SJSA1 (cell line): ENCODE data around the gene GPBAR1. TPM values are rescaled to one million over a fixed set of nuclear protein-coding genes. Genes with fewer than 3 reads are reported as not detected.
A peak's percentile ranks its signal among the peaks of the same experiment; 100 is the strongest.

ENCODE experiments used
- DNase-seq, 2 experiments: peaks; one replicate each; pipeline ENCODE4 v3.0.0-alpha.2; 2015 to 2020; ENCODE audit warnings: low spot score in 2 of 2, low read depth in 1 of 2
- H3K27ac ChIP-seq: fragments of 250-450 bp; sonication (Bioruptor Pico); 2 replicates; pipeline ENCODE4 v1.5.1; 2020; ENCODE audit warnings: mild to moderate bottlenecking, moderate library complexity
- H3K27me3 ChIP-seq: fragments of 250-450 bp; sonication (Bioruptor Pico); replicated peaks from 2 replicates; pipeline ENCODE4 v1.5.1; 2020; ENCODE audit warnings: mild to moderate bottlenecking, moderate library complexity
- H3K36me3 ChIP-seq: fragments of 250-450 bp; sonication (Bioruptor Pico); 2 replicates; pipeline ENCODE4 v1.5.1; 2020; ENCODE audit warnings: mild to moderate bottlenecking
- H3K4me1 ChIP-seq: fragments of 250-450 bp; sonication (Bioruptor Pico); replicated peaks from 2 replicates; pipeline ENCODE4 v1.6.1; 2021; ENCODE audit warnings: mild to moderate bottlenecking
- H3K4me3 ChIP-seq: fragments of 250-450 bp; sonication (Bioruptor Pico); 2 replicates; pipeline ENCODE4 v1.5.1; 2020; ENCODE audit warnings: mild to moderate bottlenecking
- H3K9me3 ChIP-seq: fragments of 250-450 bp; sonication (Bioruptor Pico); replicated peaks from 2 replicates; pipeline ENCODE4 v1.5.1; 2020; ENCODE audit warnings: mild to moderate bottlenecking
- total RNA-seq: library from RNA; depleted of rRNA; stranded (reverse); fragments of >200 nt; shearing (Covaris generic); gene quantifications from 2 replicates; pipeline ENCODE4 v1.2.3, GENCODE V29; 2014

Gene GPBAR1
- total RNA-seq, 1 experiment from 2014 or later = 0.89 TPM

DNA sequence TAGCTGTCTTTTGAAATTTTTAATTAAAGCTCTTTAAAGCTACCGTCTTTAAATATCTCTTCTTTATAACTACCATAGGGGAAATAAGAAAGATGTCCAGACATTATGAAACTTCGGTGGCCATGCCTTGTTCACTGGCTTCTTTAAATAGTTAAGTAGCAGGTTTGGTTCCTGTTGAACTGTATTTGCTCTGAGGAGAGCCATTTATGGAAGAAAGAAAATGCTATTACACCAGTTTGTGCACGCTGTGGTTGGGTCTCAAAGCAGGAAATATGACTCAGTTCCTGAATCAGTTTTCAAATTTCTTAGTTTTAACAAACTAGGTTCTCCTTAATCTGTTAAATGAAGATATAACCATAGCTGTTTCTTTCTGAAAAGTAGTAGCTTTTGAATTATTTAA lies 31.6 kb upstream of the GPBAR1 start:
- peak overlapping the region; percentile 81 for H3K27ac ChIP-seq
- DNase-seq = peak in 1 of 2 experiments; percentile 58
- no peaks in the 10 kb centered on the region for H3K9me3 ChIP-seq
- no peak overlapping the region for H3K4me3 ChIP-seq
- no peaks in the 10 kb centered on the region for H3K27me3 ChIP-seq
- H3K36me3 ChIP-seq = peaks cover 91% of the 10 kb centered on the region
- peaks cover 38% of the 10 kb centered on the region for H3K4me1 ChIP-seq

DNA sequence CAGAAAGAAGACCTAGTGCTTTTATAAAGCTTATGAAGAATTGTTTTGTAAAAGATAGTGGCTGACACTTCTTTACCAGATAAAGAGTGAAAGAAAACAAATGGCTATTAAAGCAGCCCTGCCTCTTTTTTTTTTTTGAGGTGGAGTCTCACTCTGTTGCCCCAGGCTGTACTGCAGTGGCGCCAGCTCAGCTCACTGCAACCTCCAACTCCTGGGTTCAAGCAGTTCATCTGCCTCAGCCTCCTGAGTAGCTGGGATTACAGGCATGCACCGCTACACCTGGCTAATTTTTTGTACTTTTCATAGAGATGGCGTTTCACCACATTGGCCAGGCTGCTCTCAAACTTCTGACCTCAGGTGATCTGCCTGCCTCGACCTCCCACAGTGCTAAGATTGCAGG lies 31.0 kb upstream of the GPBAR1 start:
- peak in 1 of 2 experiments; percentile 56 for DNase-seq
- Histone ChIP-seq H3K36me3 (peaks cover 91% of the 10 kb centered on the region), H3K4me3 (no peak overlapping the region), H3K27me3 (no peaks in the 10 kb centered on the region), H3K9me3 (no peaks in the 10 kb centered on the region), H3K27ac (peak overlapping the region; percentile 81), H3K4me1 (peaks cover 37% of the 10 kb centered on the region)

DNA sequence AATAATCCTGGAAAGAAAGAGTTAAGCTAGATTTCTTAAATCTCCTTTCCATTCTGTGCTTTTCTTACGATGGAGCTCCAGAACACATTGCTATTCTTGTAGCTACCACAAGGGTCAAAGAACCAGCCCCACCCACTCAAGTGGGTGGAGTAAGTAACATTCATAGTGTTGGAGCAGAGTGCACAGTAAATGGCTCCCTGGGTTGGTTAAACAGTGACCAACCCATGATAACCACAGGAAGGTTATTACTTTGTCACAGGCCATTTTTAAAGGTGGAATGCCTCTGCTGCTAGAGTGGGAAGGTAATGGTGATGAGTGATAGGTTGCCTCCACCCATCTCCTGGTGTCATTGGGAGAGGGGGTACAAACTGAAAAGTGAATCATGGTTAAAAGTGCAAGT lies 29.9 kb upstream of the GPBAR1 start:
- H3K27ac ChIP-seq = no peak overlapping the region
- H3K9me3 ChIP-seq = no peaks in the 10 kb centered on the region
- H3K4me1 ChIP-seq = peaks cover 34% of the 10 kb centered on the region
- H3K4me3 ChIP-seq = no peak overlapping the region
- H3K27me3 ChIP-seq = no peaks in the 10 kb centered on the region
- peaks cover 91% of the 10 kb centered on the region for H3K36me3 ChIP-seq
- DNase-seq = peak in 1 of 2 experiments; percentile 12

DNA sequence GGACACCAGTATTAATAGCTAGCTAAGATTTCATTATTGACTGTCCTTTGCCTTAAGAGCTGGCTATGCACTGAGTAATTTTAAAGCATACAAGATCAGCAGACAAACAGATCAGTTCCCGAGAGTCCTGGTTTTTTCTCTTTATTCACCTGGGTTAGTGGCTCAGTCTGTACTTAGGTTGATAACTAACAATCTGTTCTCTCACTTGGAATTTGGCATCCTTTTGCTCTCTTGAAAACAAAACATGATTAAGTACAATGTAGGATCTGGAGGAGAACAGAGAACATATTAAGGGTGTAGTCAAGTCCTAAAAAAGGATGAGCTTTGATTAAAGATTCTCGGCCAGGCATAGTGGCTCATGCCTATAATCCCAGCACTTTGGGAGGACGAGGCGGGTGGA lies 27.3 kb upstream of the GPBAR1 start:
- Histone ChIP-seq H3K36me3 (peaks cover 93% of the 10 kb centered on the region), H3K27ac (no peak overlapping the region)

DNA sequence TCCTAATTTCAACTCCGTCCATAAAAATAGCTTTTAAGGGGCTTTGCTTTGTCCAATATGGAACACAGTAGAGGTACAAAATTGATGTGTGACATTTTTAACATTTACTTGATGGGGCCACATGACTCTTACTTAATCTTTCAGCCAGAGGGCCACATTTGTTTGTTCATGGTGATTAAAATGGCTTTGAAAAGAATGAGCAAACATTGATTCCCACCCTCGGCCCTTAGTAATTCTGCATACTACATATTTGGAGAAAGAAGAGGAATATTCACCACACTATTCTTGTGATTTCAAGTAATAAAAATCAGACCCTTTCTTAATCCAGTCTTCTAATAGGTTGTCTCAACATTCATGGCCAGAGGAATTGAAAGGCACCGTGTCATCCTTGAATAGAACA lies 26.3 kb upstream of the GPBAR1 start:
- peaks cover 96% of the 10 kb centered on the region for H3K36me3 ChIP-seq
- DNase-seq = no peak
- no peak overlapping the region for H3K27ac ChIP-seq
- H3K9me3 ChIP-seq = no peaks in the 10 kb centered on the region
- no peaks in the 10 kb centered on the region for H3K27me3 ChIP-seq
- H3K4me1 ChIP-seq = peaks cover 17% of the 10 kb centered on the region
- no peak overlapping the region for H3K4me3 ChIP-seq

More for the DNA sequence above, 27.3 kb upstream of the GPBAR1 start:
- no peak for DNase-seq
- Histone ChIP-seq H3K9me3 (no peaks in the 10 kb centered on the region), H3K4me1 (peaks cover 27% of the 10 kb centered on the region), H3K27me3 (no peaks in the 10 kb centered on the region), H3K4me3 (no peak overlapping the region)

DNA sequence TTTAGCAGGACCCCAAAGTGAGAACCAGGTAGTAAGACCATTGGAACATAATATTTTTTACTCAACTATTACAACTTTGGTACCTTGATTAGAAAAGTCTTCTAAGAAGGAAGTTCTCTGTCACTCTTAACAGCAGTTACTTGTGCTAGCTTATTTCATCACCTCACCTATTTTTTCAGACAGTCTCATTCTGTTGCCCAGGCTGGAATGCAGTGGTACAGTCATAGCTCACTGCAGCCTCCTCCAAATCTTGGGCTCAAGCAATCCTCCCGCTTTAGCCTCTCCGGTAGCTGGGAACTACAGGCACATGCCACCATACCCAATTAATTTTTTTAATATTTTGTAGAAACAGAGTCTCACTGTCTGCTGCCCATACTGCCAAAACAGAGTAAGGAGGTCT lies 25.8 kb upstream of the GPBAR1 start:
- Histone ChIP-seq H3K9me3 (no peaks in the 10 kb centered on the region), H3K27ac (no peak overlapping the region), H3K36me3 (peaks cover 98% of the 10 kb centered on the region), H3K27me3 (no peaks in the 10 kb centered on the region), H3K4me3 (no peak overlapping the region), H3K4me1 (peaks cover 12% of the 10 kb centered on the region)
- DNase-seq = no peak

DNA sequence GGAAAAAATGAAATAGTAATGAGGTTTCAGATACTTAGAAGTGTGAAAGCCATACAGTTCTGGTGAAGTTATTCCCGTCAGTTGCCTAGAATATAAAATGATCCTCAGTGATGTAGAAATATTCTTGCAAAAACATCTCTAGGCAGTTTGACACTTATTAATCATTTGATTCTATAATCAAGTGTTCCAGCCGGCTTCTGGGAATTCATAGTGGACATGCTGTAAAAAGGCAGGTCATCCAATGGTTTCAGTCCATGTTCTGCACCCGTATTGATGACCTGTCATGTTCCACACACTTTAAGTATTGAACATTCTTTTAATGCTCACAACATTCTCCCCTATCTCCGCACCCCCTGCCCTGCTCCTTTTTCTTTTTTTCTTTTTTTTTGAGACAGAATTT lies 24.0 kb upstream of the GPBAR1 start:
- H3K4me3 ChIP-seq = no peak overlapping the region
- peaks cover 98% of the 10 kb centered on the region for H3K36me3 ChIP-seq
- DNase-seq = no peak
- H3K27me3 ChIP-seq = no peaks in the 10 kb centered on the region
- H3K9me3 ChIP-seq = no peaks in the 10 kb centered on the region
- H3K27ac ChIP-seq = no peak overlapping the region
- H3K4me1 ChIP-seq = no peaks in the 10 kb centered on the region

DNA sequence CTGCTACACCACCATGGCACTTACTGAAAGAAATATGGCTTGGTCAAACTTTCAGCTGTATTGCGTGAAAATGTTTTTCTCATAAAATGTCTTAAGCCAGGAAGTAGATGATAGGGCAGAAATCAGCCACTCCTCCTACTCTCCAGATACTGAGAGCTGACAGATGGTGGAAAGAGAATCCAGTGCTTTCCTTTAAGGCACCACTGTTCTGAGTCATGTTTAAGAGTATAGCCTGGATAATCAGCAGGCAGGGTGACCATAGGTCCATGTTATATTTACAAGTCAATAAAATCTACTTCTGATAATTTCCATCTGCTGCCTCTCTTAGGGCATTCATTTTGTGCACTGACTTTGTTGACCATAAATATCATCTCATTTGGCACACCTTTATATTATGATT lies 21.9 kb upstream of the GPBAR1 start:
- peaks cover 98% of the 10 kb centered on the region for H3K36me3 ChIP-seq
- no peak overlapping the region for H3K27ac ChIP-seq
- DNase-seq = no peak
- H3K9me3 ChIP-seq = no peaks in the 10 kb centered on the region
- no peaks in the 10 kb centered on the region for H3K4me1 ChIP-seq
- no peak overlapping the region for H3K4me3 ChIP-seq
- no peaks in the 10 kb centered on the region for H3K27me3 ChIP-seq

DNA sequence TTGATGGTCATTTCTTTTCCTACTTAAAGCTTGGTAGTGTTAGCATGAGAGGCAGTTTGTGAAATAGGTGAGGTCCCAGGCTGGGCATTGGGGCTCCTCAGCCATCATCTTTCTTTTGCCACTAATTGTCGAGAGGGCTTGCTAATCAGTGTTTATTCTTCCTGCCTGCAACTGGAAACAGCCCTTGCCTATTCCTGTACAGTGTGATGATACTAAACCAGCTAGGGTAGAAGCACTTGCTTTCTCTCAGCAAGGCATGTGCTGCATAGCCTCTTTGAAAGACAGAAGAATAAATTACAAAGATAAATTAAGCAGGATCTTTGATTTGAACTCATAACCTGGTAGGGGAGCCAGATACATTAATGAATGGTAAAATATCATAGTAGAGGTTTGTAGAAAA lies 16.6 kb upstream of the GPBAR1 start:
- H3K36me3 ChIP-seq = peaks cover 100% of the 10 kb centered on the region
- H3K4me3 ChIP-seq = no peak overlapping the region
- no peaks in the 10 kb centered on the region; the same call in 1 of the 2 replicates for H3K9me3 ChIP-seq
- H3K27ac ChIP-seq = no peak overlapping the region
- DNase-seq = no peak
- H3K4me1 ChIP-seq = no peaks in the 10 kb centered on the region
- H3K27me3 ChIP-seq = no peaks in the 10 kb centered on the region

DNA sequence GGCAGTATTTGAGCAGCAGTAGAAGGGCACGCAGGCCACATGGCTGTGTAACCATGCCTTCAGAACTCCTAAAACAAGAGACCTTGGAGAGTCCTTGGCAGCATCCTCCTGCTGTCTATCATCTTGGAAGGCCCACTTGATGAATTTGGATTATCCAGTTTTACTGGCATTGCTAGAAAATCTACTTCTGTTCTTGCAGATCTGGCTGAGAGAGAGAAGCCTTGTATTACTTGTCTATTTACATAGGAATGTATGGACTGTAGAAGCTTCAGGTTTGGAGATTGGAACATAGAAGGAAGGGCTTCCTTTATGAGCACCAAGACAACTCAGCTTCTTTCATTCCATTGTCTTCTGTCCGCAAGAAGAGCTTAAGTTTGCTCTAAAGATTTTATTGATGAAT lies 16.1 kb upstream of the GPBAR1 start:
- H3K36me3 ChIP-seq = peaks cover 100% of the 10 kb centered on the region
- no peak overlapping the region for H3K27ac ChIP-seq
- H3K4me3 ChIP-seq = no peak overlapping the region
- no peaks in the 10 kb centered on the region for H3K27me3 ChIP-seq
- H3K9me3 ChIP-seq = no peaks in the 10 kb centered on the region; the same call in 1 of the 2 replicates
- no peak for DNase-seq
- no peaks in the 10 kb centered on the region for H3K4me1 ChIP-seq

DNA sequence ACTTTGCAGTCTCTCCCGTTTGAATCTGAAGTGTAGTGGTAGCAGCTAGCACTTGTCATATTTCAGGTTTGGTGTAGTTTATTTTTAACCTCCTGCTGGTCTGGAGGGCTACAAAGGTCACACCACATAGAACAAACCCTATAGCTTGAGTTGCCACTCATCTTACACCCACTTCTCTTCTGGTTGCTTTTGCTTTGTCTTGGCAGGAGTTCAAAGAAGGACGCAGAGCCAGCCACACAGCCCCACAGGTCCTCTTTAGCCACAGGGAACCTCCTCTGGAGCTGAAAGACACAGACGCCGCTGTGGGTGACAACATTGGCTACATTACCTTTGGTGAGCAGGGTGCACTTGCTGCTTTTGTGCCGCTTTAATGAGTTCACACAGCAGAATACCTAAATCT lies 15.6 kb upstream of the GPBAR1 start:
- no peak for DNase-seq
- peaks cover 100% of the 10 kb centered on the region for H3K36me3 ChIP-seq
- H3K4me3 ChIP-seq = no peak overlapping the region
- H3K9me3 ChIP-seq = no peaks in the 10 kb centered on the region; the same call in 1 of the 2 replicates
- H3K27ac ChIP-seq = no peak overlapping the region
- no peaks in the 10 kb centered on the region for H3K27me3 ChIP-seq
- no peaks in the 10 kb centered on the region for H3K4me1 ChIP-seq

DNA sequence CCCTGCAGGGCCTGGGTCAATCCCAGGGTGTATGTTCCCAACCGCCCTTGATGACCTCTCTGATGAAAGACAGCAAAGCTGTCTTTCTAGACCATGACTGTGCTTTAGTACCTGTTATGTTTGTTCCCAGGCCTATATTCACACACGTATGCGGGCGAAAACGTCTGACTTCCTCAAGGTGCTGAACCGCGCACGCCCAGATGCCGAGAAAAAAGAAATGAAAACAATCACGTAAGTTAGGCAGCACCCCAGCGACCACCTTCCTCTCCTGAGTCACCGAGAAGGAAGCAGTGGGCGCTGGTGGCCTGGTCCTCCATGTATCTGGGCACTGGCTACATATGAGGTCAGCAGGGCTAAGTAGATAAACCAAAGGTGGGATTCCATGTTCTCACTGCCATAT lies 11.1 kb upstream of the GPBAR1 start:
- no peak for DNase-seq
- H3K27me3 ChIP-seq = no peaks in the 10 kb centered on the region
- no peak overlapping the region for H3K4me3 ChIP-seq
- no peaks in the 10 kb centered on the region for H3K4me1 ChIP-seq
- peaks cover 100% of the 10 kb centered on the region for H3K36me3 ChIP-seq
- no peak overlapping the region for H3K27ac ChIP-seq
- H3K9me3 ChIP-seq = no peaks in the 10 kb centered on the region; the same call in 1 of the 2 replicates

DNA sequence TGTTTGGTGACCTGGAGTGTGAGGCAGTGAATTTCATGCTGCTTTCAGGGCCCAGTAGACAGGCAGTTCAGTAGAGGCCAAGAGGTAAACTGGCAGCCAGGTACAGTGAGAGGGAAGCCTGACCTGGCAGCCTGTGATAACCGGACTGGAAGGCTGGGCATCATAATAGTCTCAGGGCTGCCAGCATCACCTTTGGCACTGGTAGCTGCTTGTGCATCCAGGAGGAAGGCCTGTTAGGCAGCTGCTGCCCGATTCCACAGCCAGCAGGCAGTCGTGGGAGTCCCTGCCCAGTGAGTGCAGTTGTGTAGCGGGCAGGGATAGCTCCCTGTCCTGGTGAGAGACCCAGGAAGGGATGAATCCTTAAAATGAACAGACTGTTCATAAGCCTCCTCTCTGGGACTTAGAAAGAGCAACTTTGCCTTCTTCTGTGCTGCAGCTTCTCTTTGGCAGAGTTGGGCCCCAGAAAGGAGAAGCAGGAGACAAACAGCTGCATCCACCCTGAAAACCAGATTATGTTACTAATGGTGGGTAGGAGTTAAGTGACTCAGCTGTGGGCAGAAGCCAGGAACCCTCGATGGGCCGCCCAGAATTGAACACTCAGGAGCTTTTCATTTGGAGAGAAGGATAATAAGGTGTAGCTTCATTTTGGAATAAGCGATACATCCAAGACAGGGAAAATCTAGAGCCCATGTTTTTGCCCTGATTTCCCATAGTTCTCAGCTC lies 8.1 kb upstream of the GPBAR1 start:
- no peak for DNase-seq
- Histone ChIP-seq H3K4me3 (no peak overlapping the region), H3K9me3 (no peaks in the 10 kb centered on the region; the same call in 1 of the 2 replicates), H3K36me3 (peaks cover 96% of the 10 kb centered on the region), H3K27ac (no peak overlapping the region), H3K27me3 (no peaks in the 10 kb centered on the region), H3K4me1 (0 out of 2 replicates have a peak, but pooled peaks cover 1% of the 10 kb centered on the region)

DNA sequence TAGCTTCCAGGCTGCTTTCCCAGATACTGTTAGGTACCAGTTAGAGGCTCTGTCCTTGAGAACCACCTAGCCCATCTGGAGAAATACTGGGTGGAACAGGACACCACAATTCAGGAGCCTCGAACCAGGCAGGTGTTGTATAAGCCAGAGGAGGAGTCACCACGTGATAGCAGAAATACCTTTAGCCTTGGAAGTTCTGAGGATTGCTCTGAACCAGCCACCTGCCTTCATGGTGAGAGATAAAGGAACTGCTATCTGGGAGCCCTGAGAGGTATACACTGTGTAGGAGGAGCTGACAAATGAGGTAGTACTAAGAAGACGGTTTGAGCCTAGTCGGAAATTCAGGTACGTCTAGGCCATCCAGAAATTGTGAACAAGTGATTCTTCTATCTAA lies 7.6 kb upstream of the GPBAR1 start:
- Histone ChIP-seq H3K36me3 (peaks cover 92% of the 10 kb centered on the region), H3K4me3 (no peak overlapping the region), H3K4me1 (peaks cover 5% of the 10 kb centered on the region), H3K27me3 (no peaks in the 10 kb centered on the region), H3K9me3 (no peaks in the 10 kb centered on the region; the same call in 1 of the 2 replicates), H3K27ac (no peak overlapping the region)
- DNase-seq = no peak

DNA sequence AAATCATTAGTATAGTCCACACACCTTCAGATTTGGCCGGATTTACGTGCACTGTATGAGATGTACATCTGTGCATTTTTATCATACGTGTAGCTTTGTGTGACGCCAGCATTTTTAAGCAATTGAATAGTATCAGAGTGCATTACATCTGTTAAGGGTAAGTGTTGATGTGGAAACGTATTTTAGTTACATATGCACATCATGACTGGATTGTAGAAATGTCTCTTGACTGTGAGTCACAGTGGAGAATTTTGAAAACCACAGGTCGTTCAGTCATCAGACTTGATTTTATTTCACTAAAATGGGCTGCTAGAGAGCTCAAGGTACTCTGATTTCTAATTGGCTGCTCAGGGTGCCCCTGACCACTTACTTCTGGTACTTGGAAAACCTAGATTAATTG lies 5.4 kb upstream of the GPBAR1 start:
- Histone ChIP-seq H3K27me3 (no peaks in the 10 kb centered on the region), H3K4me1 (peaks cover 27% of the 10 kb centered on the region), H3K27ac (no peak overlapping the region; the same call in 1 of the 2 replicates), H3K4me3 (no peak overlapping the region), H3K9me3 (no peaks in the 10 kb centered on the region), H3K36me3 (peaks cover 70% of the 10 kb centered on the region)
- DNase-seq = no peak
